Endothelial cell of umbilical vein (primary cell): ENCODE data around the gene ICAM3. TPM values are rescaled to one million over a fixed set of nuclear protein-coding genes. Genes with fewer than 3 reads are reported as not detected.

Source experiments
- BruUV-seq: library from RNA; stranded (reverse); fragments of 400-500 nt; replicated peaks from 2 replicates; lab custom pipeline; 2021; lab: Mats Ljungman, UMichigan
- CTCF ChIA-PET: fragments of 300-600, 350-600 bp; sonication (Branson Sonifier 250); formaldehyde crosslinking; loops from one replicate; lab custom pipeline; 2021; ENCODE audit warnings: antibody characterized with exemption, inconsistent platforms; lab: Charles Lee
- POLR2A ChIA-PET: fragments of 300-600, 350-600 bp; sonication (Branson Sonifier 250); formaldehyde crosslinking; loops from one replicate; lab custom pipeline; 2021; ENCODE audit warnings: antibody characterized with exemption, inconsistent platforms; lab: Charles Lee
- DNase-seq: peaks from one replicate; pipeline ENCODE4 v3.0.0-alpha.2; 2011; ENCODE audit warnings: low read depth, low spot score
- FAIRE-seq: peaks from 2 replicates; lab custom pipeline; 2011; peaks lifted over from hg19 to GRCh38; lab: Jason Lieb, UNC
- H2AFZ ChIP-seq: 2 replicates; pipeline ENCODE4 v1.6.0; 2012; ENCODE audit warnings: low read depth, low read length, control low read depth, inconsistent platforms
- H3K27ac ChIP-seq: 2 replicates; pipeline ENCODE4 v1.5.1; 2011; ENCODE audit warnings: low read depth, mild to moderate bottlenecking, control low read depth, low read length, moderate library complexity; ENCODE audit not compliant: insufficient read depth
- H3K27me3 ChIP-seq, 2 experiments: 2 replicates each; pipeline versions ENCODE4 v1.6.0 to v1.6.1; 2011; ENCODE audit warnings: low read length in 2 of 2, mixed read lengths in 1 of 2; ENCODE audit not compliant: control insufficient read depth in 2 of 2, insufficient read depth in 2 of 2
- H3K36me3 ChIP-seq, 2 experiments: 2 replicates in 1 of 2; 3 replicates in 1 of 2; pipeline ENCODE4 v1.5.1; 2011; ENCODE audit warnings: low read length in 2 of 2, mild to moderate bottlenecking in 1 of 2, moderate library complexity in 1 of 2; ENCODE audit not compliant: control insufficient read depth in 2 of 2, insufficient read depth in 2 of 2; ENCODE audit errors: extremely low read depth in 1 of 2
- H3K4me1 ChIP-seq: 3 replicates; pipeline ENCODE4 v1.5.1; 2011; ENCODE audit warnings: mild to moderate bottlenecking, low read length; ENCODE audit not compliant: control insufficient read depth, insufficient read depth; ENCODE audit errors: extremely low read depth
- H3K4me2 ChIP-seq: 2 replicates; pipeline ENCODE4 v1.6.1; 2011; ENCODE audit warnings: low read length, control low read depth, mixed read lengths; ENCODE audit not compliant: insufficient read depth
- H3K4me3 ChIP-seq, 3 experiments: fragments of 200-600 bp in 1 of 3; sonication (generic), shearing (Covaris generic) in 1 of 3; replicated peaks in 1 of 3; 2 replicates each; pipeline ENCODE4 v1.5.1; 2011 to 2016; ENCODE audit warnings: control low read depth in 3 of 3, low read length in 3 of 3, mild to moderate bottlenecking in 2 of 3, inconsistent platforms in 1 of 3, low read depth in 1 of 3, moderate library complexity in 1 of 3; ENCODE audit not compliant: insufficient read depth in 1 of 3
- H3K79me2 ChIP-seq: 2 replicates; pipeline ENCODE4 v1.6.0; 2012; ENCODE audit warnings: low read length, inconsistent platforms; ENCODE audit not compliant: control insufficient read depth, insufficient read depth
- H3K9ac ChIP-seq: replicated peaks from 2 replicates; pipeline ENCODE3; 2011; ENCODE audit warnings: low read length, control low read depth; ENCODE audit not compliant: insufficient read depth; ENCODE audit errors: extremely low read depth
- H3K9me1 ChIP-seq: replicated peaks from 3 replicates; pipeline ENCODE4 v1.6.0; 2011; ENCODE audit warnings: mild to moderate bottlenecking, low read length; ENCODE audit not compliant: control insufficient read depth, insufficient read depth; ENCODE audit errors: extremely low read depth
- H3K9me3 ChIP-seq: replicated peaks from 2 replicates; pipeline ENCODE4 v1.5.1; 2012; ENCODE audit warnings: low read length, inconsistent platforms; ENCODE audit not compliant: control insufficient read depth, insufficient read depth
- H4K20me1 ChIP-seq: replicated peaks from 2 replicates; pipeline ENCODE3; 2011; ENCODE audit warnings: mild to moderate bottlenecking, low read length; ENCODE audit not compliant: control insufficient read depth, insufficient read depth; ENCODE audit errors: extremely low read depth
- CTCF ChIP-seq, 2 donors: IDR thresholded peaks; 1 replicate in 1 of 2; 2 replicates in 1 of 2; pipeline ENCODE4 v1.5.1; 2011; ENCODE audit warnings: low read length in 2 of 2, mild to moderate bottlenecking in 2 of 2, moderate library complexity in 2 of 2, control low read depth in 1 of 2, inconsistent platforms in 1 of 2, low read depth in 1 of 2; ENCODE audit not compliant: insufficient read depth in 1 of 2; ENCODE audit errors: extremely low read depth in 1 of 2
- EZH2 ChIP-seq: IDR thresholded peaks from 2 replicates; pipeline ENCODE4 v1.6.1; 2012; ENCODE audit warnings: borderline replicate concordance, low read depth, mild to moderate bottlenecking, moderate library complexity, low read length, inconsistent platforms; ENCODE audit not compliant: severe bottlenecking
- FOS ChIP-seq: IDR thresholded peaks from 2 replicates; pipeline ENCODE4 v1.6.1; 2011; ENCODE audit warnings: mild to moderate bottlenecking, low read length, moderate library complexity, borderline replicate concordance; ENCODE audit not compliant: insufficient read depth
- GATA2 ChIP-seq: IDR thresholded peaks from 2 replicates; pipeline ENCODE4 v1.7.0; 2011; ENCODE audit warnings: low read depth, mild to moderate bottlenecking, moderate library complexity, mixed read lengths, low read length; ENCODE audit not compliant: insufficient read length, insufficient read depth
- JUN ChIP-seq: IDR thresholded peaks from 2 replicates; pipeline ENCODE4 v1.6.1; 2011; ENCODE audit warnings: borderline replicate concordance, low read depth; ENCODE audit not compliant: insufficient read length, insufficient read depth
- MAX ChIP-seq: IDR thresholded peaks from 2 replicates; pipeline ENCODE4 v1.6.1; 2011; ENCODE audit not compliant: insufficient read depth, insufficient read length
- MYC ChIP-seq: IDR thresholded peaks from one replicate; pipeline ENCODE4 v1.6.1; 2011; ENCODE audit warnings: mild to moderate bottlenecking, low read depth, low read length
- POLR2AphosphoS5 ChIP-seq: IDR thresholded peaks from 2 replicates; pipeline ENCODE4 v1.6.1; 2012; ENCODE audit warnings: low read depth, mild to moderate bottlenecking, control low read depth, low read length, moderate library complexity; ENCODE audit not compliant: insufficient read depth
- dilution Hi-C: fragments of 300-500 bp; cut with MboI; formaldehyde crosslinking; loops from one replicate; pipeline ENCODE4 v1.15.0; 2019; ENCODE audit warnings: low sequenced_read_pairs; ENCODE audit not compliant: extremely low pct_ligation_motif_present
- intact Hi-C: fragments of 100-400 bp; cut with micrococcal nuclease; formaldehyde crosslinking; loops from one replicate; pipeline ENCODE4 v1.10.0; 2022
- polyA plus RNA-seq, 4 experiments: library from polyadenylated mRNA; depleted of rRNA in 3 of 4; stranded (reverse) in 3 of 4; unstranded in 1 of 4; fragments of >200 nt; gene quantifications; 2 replicates each; pipeline versions ENCODE4 v1.2.1 to v1.2.3, GENCODE V29; 2011 to 2012; ENCODE audit warnings: missing spikeins in 1 of 4
- total RNA-seq: library from RNA; stranded (reverse); gene quantifications from 2 replicates; pipeline ENCODE4 v1.2.3, GENCODE V29; 2021

Gene ICAM3
- total and polyA plus RNA-seq, 2 donors (not counting 3 experiments of a cell fraction or from before 2014, with no cell fraction given) = 6.7 to 11.6 TPM

- H2AFZ ChIP-seq = no peak overlapping the region
- H3K9me1 ChIP-seq = no peaks in the 10 kb centered on the region
- TF ChIP-seq JUN = no peak
- no peak for TF ChIP-seq MYC
- no peak for TF ChIP-seq POLR2AphosphoS5
- TF ChIP-seq GATA2 = no peak
- no peak for TF ChIP-seq CTCF (IDR thresholded peaks at IDR 0.05; ENCODE audit: extremely low read depth in 1 of 2, insufficient read depth in 1 of 2, low read depth in 1 of 2, low read length in 2 of 2)
- no peak for TF ChIP-seq MAX
- no peak for TF ChIP-seq FOS
- TF ChIP-seq EZH2 = no peak
- CTCF ChIA-PET = interaction anchor here (0.8 to 2.4 kb wide), 4 partner anchors 12 to 70 kb away, joined by 4 to 6 read pairs (median 5); no protein-coding TSS in a partner anchor
- DNase-seq (no peak), FAIRE-seq (no peak)
- dilution Hi-C loops = no loop called here
- H3K27ac ChIP-seq = no peak overlapping the region
- intact Hi-C loops = loop anchor here (5.0 kb wide), 1 partner anchor 47 kb away; the partner anchor contains the start of gene ICAM1
- no peaks in the 10 kb centered on the region for H4K20me1 ChIP-seq
- BruUV-seq = no TSS peak
- peaks cover 6 to 41% of the 10 kb centered on the region in 2 experiments for H3K36me3 ChIP-seq
- no peaks in the 10 kb centered on the region for H3K79me2 ChIP-seq
- POLR2A ChIA-PET = no interaction called here
- no peaks in the 10 kb centered on the region for H3K27me3 ChIP-seq
- no peaks in the 10 kb centered on the region for H3K9me3 ChIP-seq
- no peak overlapping the region for H3K4me3 ChIP-seq
- H3K4me1 ChIP-seq = no peaks in the 10 kb centered on the region
- no peak overlapping the region for H3K4me2 ChIP-seq
- no peak overlapping the region for H3K9ac ChIP-seq
These were observed 20.4 kb downstream of the ICAM3 start for GRCh38 chr19:10318807-10319682.
